GM12878 (cell line): Measurements from ENCODE around the gene C1orf50. TPM values are rescaled to one million over a fixed set of nuclear protein-coding genes. Genes with fewer than 3 reads are reported as not detected.

Source experiments
- ATAC-seq: fragments of 200-7000 bp; cut with Tn5 transposase; 3 replicates; pipeline ENCODE4 v1.9.1; 2020; ENCODE audit warnings: mild to moderate bottlenecking, moderate library complexity
- BruUV-seq: library from RNA; stranded (reverse); fragments of 400-500 nt; replicated peaks from 2 replicates; lab custom pipeline; 2021; lab: Mats Ljungman, UMichigan
- CTCF ChIA-PET: fragments of 300-600 bp; sonication (Branson Sonifier 250); formaldehyde crosslinking; extraction: SDS; loops from one replicate; lab custom pipeline; 2021; ENCODE audit warnings: inconsistent platforms; lab: Yijun Ruan, JAX
- POLR2A ChIA-PET: fragments of 350-600 bp; formaldehyde crosslinking; extraction: SDS; loops from one replicate; lab custom pipeline; 2021; ENCODE audit warnings: inconsistent platforms; lab: Charles Lee
- RAD21 ChIA-PET: fragments of 300-600 bp; sonication (Branson Sonifier 250); formaldehyde crosslinking; loops from one replicate; lab custom pipeline; 2023; ENCODE audit warnings: antibody characterized with exemption; ENCODE audit not compliant: unreplicated experiment; lab: Charles Lee
- SMC1A ChIA-PET: fragments of 300-600 bp; sonication (Branson Sonifier 250); formaldehyde crosslinking; loops from one replicate; lab custom pipeline; 2023; ENCODE audit not compliant: unreplicated experiment, uncharacterized antibody; lab: Charles Lee
- DNase-seq: peaks from one replicate; pipeline ENCODE4 v3.0.0-alpha.2; 2011; ENCODE audit warnings: low read depth, low spot score
- FAIRE-seq: peaks from 3 replicates; lab custom pipeline; 2011; peaks lifted over from hg19 to GRCh38; lab: Jason Lieb, UNC
- H2AFZ ChIP-seq: 2 replicates; pipeline ENCODE4 v1.6.0; 2011; ENCODE audit warnings: low read depth, low read length, control low read depth; ENCODE audit not compliant: control insufficient read depth
- H3K27ac ChIP-seq: 2 replicates; pipeline ENCODE4 v1.5.1; 2011; ENCODE audit warnings: control low read depth; ENCODE audit not compliant: control insufficient read depth, insufficient read depth
- H3K27me3 ChIP-seq, 2 experiments: replicated peaks in 1 of 2; 2 replicates each; pipeline versions ENCODE4 v1.6.0 to v1.6.1; 2011; ENCODE audit warnings: low read length in 1 of 2; ENCODE audit not compliant: control insufficient read depth in 2 of 2, insufficient read depth in 2 of 2
- H3K36me3 ChIP-seq, 2 experiments: 2 replicates each; pipeline ENCODE4 v1.5.1; 2011; ENCODE audit warnings: low read length in 1 of 2; ENCODE audit not compliant: control insufficient read depth in 2 of 2, insufficient read depth in 2 of 2
- H3K4me1 ChIP-seq: 2 replicates; pipeline ENCODE4 v1.6.1; 2011; ENCODE audit warnings: mild to moderate bottlenecking, low read length, moderate library complexity, mixed read lengths; ENCODE audit not compliant: control insufficient read depth, insufficient read depth
- H3K4me2 ChIP-seq: 2 replicates; pipeline ENCODE4 v1.6.0; 2011; ENCODE audit warnings: control low read depth; ENCODE audit not compliant: control insufficient read depth, insufficient read depth
- H3K4me3 ChIP-seq: fragments of 200-600 bp; sonication (generic); 2 replicates; pipeline ENCODE4 v1.5.1; 2016
- H3K79me2 ChIP-seq: 2 replicates; pipeline ENCODE4 v1.6.0; 2011; ENCODE audit warnings: low read length; ENCODE audit not compliant: control insufficient read depth, insufficient read depth
- H3K9ac ChIP-seq: 2 replicates; pipeline ENCODE4 v1.8.0; 2011; ENCODE audit warnings: low read length, control low read depth, mixed read lengths; ENCODE audit not compliant: control insufficient read depth, insufficient read depth
- H3K9me3 ChIP-seq: replicated peaks from 3 replicates; pipeline ENCODE4 v1.5.1; 2011; ENCODE audit warnings: mild to moderate bottlenecking, low read length; ENCODE audit not compliant: control insufficient read depth, insufficient read depth
- H4K20me1 ChIP-seq: 2 replicates; pipeline ENCODE4 v1.6.0; 2011; ENCODE audit not compliant: control insufficient read depth, insufficient read depth
- EGR1 ChIP-seq, 2 experiments: IDR thresholded peaks; 1 replicate in 1 of 2; 2 replicates in 1 of 2; pipeline ENCODE4 v1.6.1; 2011 to 2012; ENCODE audit warnings: low read depth in 2 of 2, low read length in 2 of 2, borderline replicate concordance in 1 of 2, mild to moderate bottlenecking in 1 of 2, moderate library complexity in 1 of 2
- FOXK2 ChIP-seq: fragments of 450-650 bp; IDR thresholded peaks from 2 replicates; pipeline ENCODE4 v1.6.1; 2017; ENCODE audit warnings: mild to moderate bottlenecking, moderate library complexity
- GATAD2B ChIP-seq: fragments of 450-650 bp; conservative IDR thresholded peaks from 2 replicates; pipeline ENCODE4 v1.6.1; 2017; ENCODE audit warnings: low read depth, mild to moderate bottlenecking, moderate library complexity
- KDM1A ChIP-seq: fragments of 200-600 bp; sonication (generic); IDR thresholded peaks from 2 replicates; pipeline ENCODE4 v1.6.1; 2016; ENCODE audit warnings: borderline replicate concordance
- MEF2A ChIP-seq: IDR thresholded peaks from 2 replicates; pipeline ENCODE4 v1.6.1; 2011; ENCODE audit warnings: low read depth, mild to moderate bottlenecking, low read length, moderate library complexity; ENCODE audit not compliant: insufficient read depth
- PAX8 ChIP-seq: fragments of 450-650 bp; IDR thresholded peaks from 2 replicates; pipeline ENCODE4 v1.6.1; 2017; ENCODE audit warnings: mild to moderate bottlenecking, moderate library complexity
- POLR2AphosphoS5 ChIP-seq: IDR thresholded peaks from 2 replicates; pipeline ENCODE4 v1.6.1; 2011; ENCODE audit warnings: mild to moderate bottlenecking, low read length, inconsistent platforms
- SMAD1 ChIP-seq: fragments of 450-650 bp; IDR thresholded peaks from 2 replicates; pipeline ENCODE4 v1.6.1; 2018; ENCODE audit warnings: mild to moderate bottlenecking, low read depth; ENCODE audit not compliant: partially characterized antibody
- SPI1 ChIP-seq: IDR thresholded peaks from 2 replicates; pipeline ENCODE4 v1.6.1; 2011; ENCODE audit warnings: low read depth, mild to moderate bottlenecking, low read length, moderate library complexity, borderline replicate concordance; ENCODE audit not compliant: insufficient read depth
- STAT1 ChIP-seq: fragments of 450-650 bp; conservative IDR thresholded peaks from 2 replicates; pipeline ENCODE4 v1.6.1; 2014; ENCODE audit warnings: antibody characterized with exemption, mild to moderate bottlenecking
- ZNF274 ChIP-seq: IDR thresholded peaks from one replicate; pipeline ENCODE4 v1.8.0; 2011; ENCODE audit not compliant: insufficient read length, insufficient read depth
- ZSCAN29 ChIP-seq: fragments of 450-650 bp; IDR thresholded peaks from 2 replicates; pipeline ENCODE4 v1.6.1; 2017; ENCODE audit warnings: mild to moderate bottlenecking, moderate library complexity
- WGBS: methylation state at CpG from one replicate; pipeline ENCODE4 v1.1.6; 2016; ENCODE audit warnings: low lambda C conversion rate; ENCODE audit not compliant: insufficient replicate concordance, insufficient coverage; ENCODE audit errors: missing lambda C conversion rate; 5-methylcytosine and 5-hydroxymethylcytosine counted together
- in situ Hi-C: fragments of 300-500 bp; cut with MboI; formaldehyde crosslinking; loops from 9 replicates; pipeline ENCODE4 v1.14.3; 2018; ENCODE audit warnings: mixed read lengths
- intact Hi-C: fragments of 100-400 bp; cut with micrococcal nuclease; formaldehyde crosslinking; loops from one replicate; pipeline ENCODE4 v1.14.2; 2022; ENCODE audit not compliant: unreplicated experiment
- polyA plus RNA-seq, 11 experiments: library from polyadenylated mRNA; depleted of rRNA in 4 of 11; unstranded in 6 of 11; stranded (reverse) in 5 of 11; fragments of >200 nt; fragmentation: Nextera tagmentation in 4 of 11; fragmentation: Illumina TruSeq in 1 of 11; extraction: Ambion mirVana in 4 of 11; extraction: Trizol in 1 of 11; gene quantifications; 1 replicate in 1 of 11; 2 replicates in 10 of 11; pipeline versions ENCODE4 v1.2.1 to v1.2.3, GENCODE V29; 2011 to 2016; ENCODE audit warnings: inconsistent platforms in 2 of 11, missing spikeins in 2 of 11, low read depth in 1 of 11
- total RNA-seq, 4 experiments: library from RNA; depleted of rRNA in 3 of 4; stranded (reverse); fragments of >200 nt in 3 of 4; fragmentation: Illumina TruSeq in 1 of 4; extraction: Trizol in 1 of 4; gene quantifications; 2 replicates each; pipeline versions ENCODE4 v1.2.1 to v1.2.3, GENCODE V29; 2013 to 2021
- TF ChIP-seq, protein P1 (sequence below): fragments of 450-650 bp; IDR thresholded peaks from 2 replicates; pipeline ENCODE4 v1.6.1; 2018; ENCODE audit warnings: mild to moderate bottlenecking, low read depth, moderate library complexity; ENCODE audit not compliant: partially characterized antibody

Gene C1orf50
- total and polyA plus RNA-seq, 10 of the 15 experiments (the other 5 are each of a cell fraction or from before 2014, with no cell fraction given): 1.2 to 10.7 (median 6.7) TPM

DNA sequence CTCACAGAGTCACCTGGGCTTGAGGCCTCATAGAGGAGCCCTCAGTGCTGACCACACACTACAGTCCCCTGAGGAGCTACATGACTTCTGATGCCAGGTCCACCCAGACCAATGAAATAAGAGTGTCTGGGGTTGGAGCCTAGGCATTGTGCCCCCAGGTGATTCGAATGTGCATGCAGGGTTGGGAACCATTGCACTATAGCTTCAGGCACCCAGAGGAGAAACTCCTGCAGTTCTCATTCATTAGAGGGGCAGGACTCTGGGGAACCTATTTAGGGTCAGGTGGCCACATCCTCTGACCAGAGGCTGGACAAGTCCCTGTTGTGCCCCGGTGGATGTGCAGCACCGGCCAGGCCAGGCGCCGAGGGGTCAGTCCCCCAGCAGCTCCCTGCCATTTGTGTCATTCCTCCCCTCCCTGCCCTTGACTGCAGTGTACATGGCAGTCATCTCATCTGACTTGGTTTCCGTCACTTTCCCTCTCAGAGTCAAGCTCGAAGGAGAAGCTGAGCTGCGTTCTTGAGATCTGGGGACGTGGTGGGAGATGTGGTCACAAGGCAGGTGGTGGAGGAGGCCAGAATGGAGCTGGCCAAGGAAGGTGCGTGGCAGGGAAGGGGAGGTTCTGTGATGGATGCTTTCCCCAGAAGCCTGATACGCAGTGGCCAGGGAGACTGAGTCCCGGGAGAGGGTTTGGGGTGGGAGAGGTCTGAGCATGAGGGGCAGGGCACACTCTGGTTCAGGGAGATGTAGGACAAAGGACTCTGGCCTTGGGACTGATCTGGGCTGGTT lies 33.4 kb upstream of the C1orf50 start:
- DNase-seq: no peak
- CTCF ChIA-PET: no interaction called here
- intact Hi-C loops (no loop called here), in situ Hi-C loops (loop anchor here (10.0 kb wide), 1 partner anchor 139 kb away; no protein-coding TSS in a partner anchor)
- H2AFZ ChIP-seq: no peak overlapping the region
- H3K36me3 ChIP-seq: no peaks in the 10 kb centered on the region
- no peaks in the 10 kb centered on the region for H3K27me3 ChIP-seq
- H3K9ac ChIP-seq: no peak overlapping the region
- RAD21 ChIA-PET: no interaction called here
- no peaks in the 10 kb centered on the region for H3K79me2 ChIP-seq
- no peak for FAIRE-seq
- no TSS peak for BruUV-seq
- no peak overlapping the region for H3K4me2 ChIP-seq
- no peak overlapping the region for H3K4me3 ChIP-seq
- no peaks in the 10 kb centered on the region for H3K9me3 ChIP-seq
- 41% methylated on average over 12 of the region's 12 CpGs for WGBS
- SMC1A ChIA-PET: interaction anchor here (0.6 kb wide), 1 partner anchor 30 kb away, joined by 3 read pairs; no protein-coding TSS in a partner anchor
- POLR2A ChIA-PET: no interaction called here
- TF ChIP-seq SPI1: no peak
- TF ChIP-seq EGR1 (IDR thresholded peaks at IDR 0.05; ENCODE audit: borderline replicate concordance in 1 of 2, low read depth in 2 of 2, low read length in 2 of 2): no peak
- TF ChIP-seq ZSCAN29: no peak
- TF ChIP-seq PAX8: no peak
- no peak for TF ChIP-seq MEF2A
- TF ChIP-seq KDM1A: no peak
- TF ChIP-seq ZNF274: no peak
- no peak for TF ChIP-seq SMAD1
- TF ChIP-seq, protein P1, sequence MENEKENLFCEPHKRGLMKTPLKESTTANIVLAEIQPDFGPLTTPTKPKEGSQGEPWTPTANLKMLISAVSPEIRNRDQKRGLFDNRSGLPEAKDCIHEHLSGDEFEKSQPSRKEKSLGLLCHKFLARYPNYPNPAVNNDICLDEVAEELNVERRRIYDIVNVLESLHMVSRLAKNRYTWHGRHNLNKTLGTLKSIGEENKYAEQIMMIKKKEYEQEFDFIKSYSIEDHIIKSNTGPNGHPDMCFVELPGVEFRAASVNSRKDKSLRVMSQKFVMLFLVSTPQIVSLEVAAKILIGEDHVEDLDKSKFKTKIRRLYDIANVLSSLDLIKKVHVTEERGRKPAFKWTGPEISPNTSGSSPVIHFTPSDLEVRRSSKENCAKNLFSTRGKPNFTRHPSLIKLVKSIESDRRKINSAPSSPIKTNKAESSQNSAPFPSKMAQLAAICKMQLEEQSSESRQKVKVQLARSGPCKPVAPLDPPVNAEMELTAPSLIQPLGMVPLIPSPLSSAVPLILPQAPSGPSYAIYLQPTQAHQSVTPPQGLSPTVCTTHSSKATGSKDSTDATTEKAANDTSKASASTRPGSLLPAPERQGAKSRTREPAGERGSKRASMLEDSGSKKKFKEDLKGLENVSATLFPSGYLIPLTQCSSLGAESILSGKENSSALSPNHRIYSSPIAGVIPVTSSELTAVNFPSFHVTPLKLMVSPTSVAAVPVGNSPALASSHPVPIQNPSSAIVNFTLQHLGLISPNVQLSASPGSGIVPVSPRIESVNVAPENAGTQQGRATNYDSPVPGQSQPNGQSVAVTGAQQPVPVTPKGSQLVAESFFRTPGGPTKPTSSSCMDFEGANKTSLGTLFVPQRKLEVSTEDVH: no peak
- no peak for TF ChIP-seq POLR2AphosphoS5
- TF ChIP-seq FOXK2: no peak
- no peak for TF ChIP-seq GATAD2B
- no peak for TF ChIP-seq STAT1
- ATAC-seq: no peak
- peaks cover 11% of the 10 kb centered on the region for H3K4me1 ChIP-seq
- H4K20me1 ChIP-seq: no peaks in the 10 kb centered on the region
- H3K27ac ChIP-seq: no peak overlapping the region
